OCI-LY1 (cell line): Measurements from ENCODE around the gene FEM1C.

Experiments used
- H2AFZ ChIP-seq: fragments of 200-600 bp; sonication (generic), shearing (Covaris generic); 2 replicates; pipeline ENCODE4 v1.6.0; 2014; ENCODE audit warnings: antibody characterized with exemption, mild to moderate bottlenecking, low read length
- H3F3A ChIP-seq: fragments of 200-600 bp; sonication (generic), shearing (Covaris generic); 2 replicates; pipeline ENCODE4 v1.6.0; 2014; ENCODE audit warnings: mild to moderate bottlenecking, antibody characterized with exemption, low read length, moderate library complexity; ENCODE audit not compliant: insufficient read depth
- H3K27ac ChIP-seq: fragments of 200-600 bp; sonication (generic); 2 replicates; pipeline ENCODE4 v1.5.1; 2014; ENCODE audit warnings: low read length, mixed run types, mild to moderate bottlenecking, low read depth; ENCODE audit not compliant: poor library complexity, severe bottlenecking
- H3K27me3 ChIP-seq: fragments of 200-600 bp; sonication (generic); 2 replicates; pipeline ENCODE4 v1.6.0; 2014; ENCODE audit warnings: antibody characterized with exemption, mild to moderate bottlenecking, low read length, moderate library complexity; ENCODE audit not compliant: insufficient read depth
- H3K36me3 ChIP-seq: fragments of 200-600 bp; sonication (generic); 2 replicates; pipeline ENCODE4 v1.6.1; 2014; ENCODE audit warnings: mild to moderate bottlenecking, antibody characterized with exemption, low read length, moderate library complexity, mixed read lengths; ENCODE audit not compliant: insufficient read depth
- H3K4me1 ChIP-seq: fragments of 200-600 bp; sonication (generic); 2 replicates; pipeline ENCODE4 v1.5.1; 2014; ENCODE audit warnings: mild to moderate bottlenecking, low read length, moderate library complexity; ENCODE audit not compliant: insufficient read depth, severe bottlenecking
- H3K4me2 ChIP-seq: fragments of 200-600 bp; sonication (generic), shearing (Covaris generic); 2 replicates; pipeline ENCODE4 v1.6.1; 2014; ENCODE audit warnings: low read length
- H3K4me3 ChIP-seq: fragments of 200-600 bp; sonication (generic); 2 replicates; pipeline ENCODE4 v1.5.1; 2014; ENCODE audit warnings: low read length, low read depth, mild to moderate bottlenecking, mixed read lengths; ENCODE audit not compliant: poor library complexity, severe bottlenecking
- H3K79me2 ChIP-seq: fragments of 200-600 bp; shearing (Covaris generic); 2 replicates; pipeline ENCODE4 v1.6.1; 2016; ENCODE audit warnings: mixed run types, low read length, mixed read lengths; ENCODE audit not compliant: insufficient read depth
- H3K9ac ChIP-seq: fragments of 200-600 bp; sonication (generic), shearing (Covaris generic); 2 replicates; pipeline ENCODE4 v1.6.1; 2014; ENCODE audit warnings: mild to moderate bottlenecking, low read length, mixed read lengths
- H3K9me2 ChIP-seq: fragments of 200-600 bp; sonication (generic), shearing (Covaris generic); 2 replicates; pipeline ENCODE4 v1.6.1; 2014; ENCODE audit warnings: low read depth, mild to moderate bottlenecking, low read length, mixed read lengths
- H3K9me3 ChIP-seq: fragments of 200-600 bp; shearing (Covaris generic); 2 replicates; pipeline ENCODE4 v1.6.1; 2014; ENCODE audit warnings: low read length, mixed read lengths
- H4K20me1 ChIP-seq: fragments of 200-600 bp; sonication (generic), shearing (Covaris generic); 2 replicates; pipeline ENCODE4 v1.6.0; 2016; ENCODE audit warnings: mild to moderate bottlenecking, low read length; ENCODE audit not compliant: insufficient read depth
- CTCF ChIP-seq: fragments of 200-600 bp; sonication (generic), shearing (Covaris generic); IDR thresholded peaks from 2 replicates; pipeline ENCODE4 v1.5.1; 2017; ENCODE audit warnings: mild to moderate bottlenecking, antibody characterized with exemption, low read length, moderate library complexity, mixed read lengths
- EZH2 ChIP-seq: fragments of 200-600 bp; sonication (generic), shearing (Covaris generic); IDR thresholded peaks from 2 replicates; pipeline ENCODE4 v1.8.0; 2017; ENCODE audit warnings: borderline replicate concordance, mixed run types, mild to moderate bottlenecking, antibody characterized with exemption, low read length, moderate library complexity, mixed read lengths

FEM1C gene

GRCh38 chr5:115487168-115487567 is 57.4 kb downstream of the FEM1C start:
- Histone ChIP-seq H3K27ac (no peak overlapping the region), H4K20me1 (no peaks in the 10 kb centered on the region), H3K9me3 (no peaks in the 10 kb centered on the region), H2AFZ (no peak overlapping the region), H3K36me3 (no peaks in the 10 kb centered on the region), H3K4me3 (no peak overlapping the region), H3K4me2 (no peak overlapping the region), H3K9me2 (no peaks in the 10 kb centered on the region), H3K27me3 (no peaks in the 10 kb centered on the region), H3K9ac (no peak overlapping the region), H3F3A (no peaks in the 10 kb centered on the region), H3K79me2 (no peaks in the 10 kb centered on the region), H3K4me1 (no peaks in the 10 kb centered on the region)
- TF ChIP-seq EZH2: no peak
- no peak for TF ChIP-seq CTCF

- H3F3A ChIP-seq: no peaks in the 10 kb centered on the region
- no peaks in the 10 kb centered on the region for H3K79me2 ChIP-seq
- TF ChIP-seq EZH2 (no peak), CTCF (no peak)
- no peak overlapping the region for H2AFZ ChIP-seq
- H3K27ac ChIP-seq: no peak overlapping the region
- no peak overlapping the region for H3K9ac ChIP-seq
- no peaks in the 10 kb centered on the region for H3K9me2 ChIP-seq
- no peak overlapping the region for H3K4me2 ChIP-seq
- no peaks in the 10 kb centered on the region for H4K20me1 ChIP-seq
- no peak overlapping the region for H3K4me3 ChIP-seq
- H3K36me3 ChIP-seq: no peaks in the 10 kb centered on the region
- no peaks in the 10 kb centered on the region for H3K4me1 ChIP-seq
- H3K27me3 ChIP-seq: no peaks in the 10 kb centered on the region
- no peaks in the 10 kb centered on the region for H3K9me3 ChIP-seq
Observed at GRCh38 chr5:115486728-115487127, 57.8 kb downstream of the FEM1C start.

- Histone ChIP-seq H3F3A (no peaks in the 10 kb centered on the region), H3K4me2 (no peak overlapping the region), H3K4me3 (no peak overlapping the region), H3K27ac (no peak overlapping the region), H3K79me2 (no peaks in the 10 kb centered on the region), H3K27me3 (no peaks in the 10 kb centered on the region), H3K9me3 (no peaks in the 10 kb centered on the region), H3K36me3 (no peaks in the 10 kb centered on the region), H3K9me2 (no peaks in the 10 kb centered on the region), H3K9ac (no peak overlapping the region), H4K20me1 (no peaks in the 10 kb centered on the region), H3K4me1 (no peaks in the 10 kb centered on the region), H2AFZ (no peak overlapping the region)
- TF ChIP-seq CTCF: no peak
Observed at GRCh38 chr5:115484368-115484767, 60.2 kb downstream of the FEM1C start.
